Right atrium auricular region (tissue), 2 donors: ENCODE results near the gene NEK4. TPM values are rescaled to one million over a fixed set of nuclear protein-coding genes. Genes with fewer than 3 reads are reported as not detected.
A peak's percentile ranks its signal among the peaks of the same experiment; 100 is the strongest.

Source experiments
- DNase-seq: peaks from one replicate; pipeline ENCODE4 v3.0.0-alpha.2; 2019; ENCODE audit warnings: low spot score
- H3K27ac ChIP-seq, 2 donors: fragments of 200-600 bp; sonication (generic); 1 replicate in 1 of 2; 2 replicates in 1 of 2; pipeline ENCODE4 v1.5.1; 2016 to 2019
- H3K27me3 ChIP-seq, 2 donors: fragments of 200-600 bp; sonication (generic); one replicate each; pipeline versions ENCODE4 v1.5.1 to v1.6.0; 2017 to 2019
- H3K36me3 ChIP-seq: fragments of 200-600 bp; sonication (generic); one replicate; pipeline ENCODE4 v1.5.1; 2016
- H3K4me1 ChIP-seq, 2 donors: fragments of 200-600 bp; sonication (generic); one replicate each; pipeline versions ENCODE4 v1.5.1 to v1.6.0; 2017 to 2019
- H3K4me3 ChIP-seq, 2 donors: fragments of 200-600 bp; sonication (generic); 1 replicate in 1 of 2; 2 replicates in 1 of 2; pipeline ENCODE4 v1.5.1; 2017 to 2019; ENCODE audit warnings: mild to moderate bottlenecking in 1 of 2, moderate library complexity in 1 of 2
- H3K9me3 ChIP-seq, 2 donors: fragments of 200-600 bp; sonication (generic); one replicate each; pipeline ENCODE4 v1.5.1; 2019
- CTCF ChIP-seq, 2 donors: fragments of 200-600 bp; sonication (generic); IDR thresholded peaks; one replicate each; pipeline ENCODE4 v1.5.1; 2019; ENCODE audit warnings: antibody characterized with exemption in 2 of 2
- total RNA-seq, 2 donors: library from RNA; depleted of rRNA; stranded (reverse); fragments of >200 nt; gene quantifications; one replicate each; pipeline ENCODE4 v1.1.0, GENCODE V29; 2016

The NEK4 gene
- total RNA-seq, 2 donors from 2014 or later: 12.8 to 14.6 TPM

GRCh38 chr3:52714335-52715302 is 56.1 kb downstream of the NEK4 start:
- Histone ChIP-seq H3K36me3 (peaks cover 7% of the 10 kb centered on the region), H3K27me3 (no peaks in the 10 kb centered on the region), H3K9me3 (no peaks in the 10 kb centered on the region), H3K4me3 (peak overlapping the region in 1 of 2 donors; percentile 6), H3K27ac (no peak overlapping the region), H3K4me1 (peaks cover 0 to 10% of the 10 kb centered on the region in 2 donors)
- DNase-seq: no peak
- TF ChIP-seq CTCF (IDR thresholded peaks at IDR 0.05): no peak

GRCh38 chr3:52712291-52713212 is 58.2 kb downstream of the NEK4 start:
- H3K27me3 ChIP-seq: no peaks in the 10 kb centered on the region
- DNase-seq: no peak
- peaks cover 0 to 18% of the 10 kb centered on the region in 2 donors for H3K4me1 ChIP-seq
- no peaks in the 10 kb centered on the region for H3K9me3 ChIP-seq
- no peak overlapping the region for H3K27ac ChIP-seq
- no peak overlapping the region for H3K4me3 ChIP-seq
- H3K36me3 ChIP-seq: peaks cover 21% of the 10 kb centered on the region
- TF ChIP-seq CTCF (IDR thresholded peaks at IDR 0.05): no peak

GRCh38 chr3:52710512-52710911 is 60.2 kb downstream of the NEK4 start:
- no peaks in the 10 kb centered on the region for H3K9me3 ChIP-seq
- no peak overlapping the region for H3K4me3 ChIP-seq
- H3K27ac ChIP-seq: no peak overlapping the region
- H3K4me1 ChIP-seq: peaks cover 0 to 30% of the 10 kb centered on the region in 2 donors
- no peak for TF ChIP-seq CTCF (IDR thresholded peaks at IDR 0.05)
- H3K36me3 ChIP-seq: peaks cover 21% of the 10 kb centered on the region
- H3K27me3 ChIP-seq: no peaks in the 10 kb centered on the region
- DNase-seq: no peak

- Histone ChIP-seq H3K36me3 (peaks cover 21% of the 10 kb centered on the region), H3K4me1 (peaks cover 0 to 36% of the 10 kb centered on the region in 2 donors), H3K27me3 (no peaks in the 10 kb centered on the region), H3K27ac (no peak overlapping the region), H3K4me3 (no peak overlapping the region), H3K9me3 (no peaks in the 10 kb centered on the region)
- DNase-seq: no peak
- TF ChIP-seq CTCF (IDR thresholded peaks at IDR 0.05): no peak
These were observed 63.2 kb downstream of the NEK4 start for GRCh38 chr3:52707585-52707984.

- no peaks in the 10 kb centered on the region for H3K9me3 ChIP-seq
- H3K4me1 ChIP-seq: peaks cover 0 to 36% of the 10 kb centered on the region in 2 donors
- DNase-seq: peak; percentile 73
- peak within 1 kb of the TSS; percentile 81 to 92 for H3K27ac ChIP-seq
- TF ChIP-seq CTCF (IDR thresholded peaks at IDR 0.05): no peak
- H3K27me3 ChIP-seq: no peaks in the 10 kb centered on the region
- H3K4me3 ChIP-seq: peak within 1 kb of the TSS; percentile 76 to 94
- peaks cover 21% of the 10 kb centered on the region for H3K36me3 ChIP-seq
These were observed 64.8 kb downstream of the NEK4 start, which contains the start of the genes GLT8D1 and SPCS1 for GRCh38 chr3:52705688-52706686. Gene GLT8D1, minus strand, starts transcription at chr3:52705791. Its CDS starts 5,331 bp downstream, at chr3:52700460. Gene SPCS1, plus strand, starts transcription at chr3:52706106. Its CDS starts 141 bp downstream, at chr3:52706247.
